Stimulated activated CD8-positive, alpha-beta memory T cell treated with anti-CD3 and anti-CD28 coated beads, Interleukin-12 subunit alpha, Interleukin-12 subunit beta, amount 100 ng/mL, for 24 hours (primary cell): ENCODE measurements around the gene COL13A1.

Source experiments
- DNase-seq: peaks from one replicate; pipeline ENCODE4 v3.0.0-alpha.2; 2020; ENCODE audit errors: extremely low read depth

COL13A1 gene

DNA sequence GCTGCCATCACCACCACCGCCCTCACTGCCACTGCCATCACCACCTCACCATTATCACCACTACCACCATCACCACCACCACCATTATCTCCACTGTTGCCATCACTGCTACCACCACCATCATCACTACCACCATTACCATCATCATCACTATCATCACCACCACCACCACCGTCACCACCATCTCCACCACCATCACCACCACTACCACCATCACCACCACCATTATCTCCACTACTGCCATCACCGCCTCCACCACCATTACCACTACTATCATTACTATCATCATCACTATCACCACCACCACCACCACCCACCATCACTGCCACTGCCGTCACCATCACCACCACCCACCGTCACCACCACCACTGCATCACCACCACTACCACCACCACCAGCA lies 9.9 kb upstream of the COL13A1 start:
- DNase-seq: no peak

DNA sequence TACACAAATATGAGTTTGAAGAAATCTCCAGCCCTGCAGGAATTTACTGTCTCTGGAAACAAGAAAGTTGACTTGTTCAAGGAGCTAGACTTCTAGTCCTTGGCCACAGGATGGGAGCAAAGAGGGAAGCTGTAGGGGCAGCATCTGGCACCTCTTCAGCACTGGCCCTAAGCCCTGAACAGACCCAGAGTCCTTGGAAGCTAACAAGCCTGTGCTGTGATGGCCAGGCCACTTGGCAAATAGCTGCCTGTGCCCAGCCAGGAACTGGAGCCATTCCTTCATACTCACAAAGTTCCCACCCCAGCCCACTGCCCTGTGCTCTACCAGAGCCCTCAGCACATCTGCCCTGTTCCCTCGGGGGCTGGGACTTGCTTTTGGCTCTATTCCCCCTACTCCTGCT lies 9.4 kb upstream of the COL13A1 start:
- DNase-seq: no peak

DNA sequence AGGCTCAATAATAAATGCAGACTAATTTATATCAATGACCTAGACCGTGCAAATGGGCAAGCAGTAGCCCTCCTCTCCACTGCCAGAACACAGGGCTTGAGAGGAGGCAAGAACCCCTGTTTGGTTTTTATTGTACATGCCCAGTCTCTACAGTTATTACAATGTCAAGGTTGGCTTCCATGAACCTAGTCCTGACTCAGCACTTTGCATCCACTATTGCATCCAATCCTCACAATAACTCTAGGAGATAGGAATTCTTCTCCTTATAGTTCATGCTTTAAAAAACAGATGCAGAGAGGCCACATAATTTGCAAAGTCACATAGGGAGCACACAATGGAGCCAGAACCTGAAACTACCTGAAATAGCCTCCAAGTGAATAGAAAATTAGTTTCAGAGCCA lies 7.0 kb upstream of the COL13A1 start:
- no peak for DNase-seq

DNA sequence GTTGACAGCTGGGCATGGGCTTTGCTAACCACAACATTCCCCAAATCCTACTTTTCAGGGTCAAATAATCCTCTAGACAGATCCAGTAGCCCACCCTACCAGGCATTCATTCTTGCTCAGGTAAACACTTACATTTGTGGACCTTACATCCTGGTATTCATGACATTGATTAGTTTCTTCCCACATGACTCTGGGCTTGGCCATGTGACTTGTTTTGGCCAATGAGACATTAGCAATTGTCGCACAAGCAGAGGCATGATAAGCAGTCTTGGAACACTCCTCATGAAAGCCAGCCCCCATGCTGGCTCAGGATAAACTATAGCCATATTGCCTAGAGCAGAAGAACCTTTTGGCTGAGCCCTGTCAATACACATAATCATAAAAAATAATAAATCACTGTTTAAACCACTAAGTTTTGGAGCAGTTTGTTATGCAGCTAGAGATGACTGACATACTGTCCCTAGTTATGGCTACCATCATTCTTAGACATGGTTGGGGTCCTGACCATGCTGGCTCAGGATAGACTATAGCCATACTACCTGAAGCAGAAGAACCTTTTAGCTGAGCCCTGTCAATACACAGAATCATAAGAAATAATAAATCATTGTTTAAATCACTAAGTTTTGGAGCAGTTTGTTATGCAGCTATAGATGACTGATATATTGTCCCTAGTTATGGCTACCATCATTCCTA lies 6.3 kb upstream of the COL13A1 start:
- DNase-seq: no peak

DNA sequence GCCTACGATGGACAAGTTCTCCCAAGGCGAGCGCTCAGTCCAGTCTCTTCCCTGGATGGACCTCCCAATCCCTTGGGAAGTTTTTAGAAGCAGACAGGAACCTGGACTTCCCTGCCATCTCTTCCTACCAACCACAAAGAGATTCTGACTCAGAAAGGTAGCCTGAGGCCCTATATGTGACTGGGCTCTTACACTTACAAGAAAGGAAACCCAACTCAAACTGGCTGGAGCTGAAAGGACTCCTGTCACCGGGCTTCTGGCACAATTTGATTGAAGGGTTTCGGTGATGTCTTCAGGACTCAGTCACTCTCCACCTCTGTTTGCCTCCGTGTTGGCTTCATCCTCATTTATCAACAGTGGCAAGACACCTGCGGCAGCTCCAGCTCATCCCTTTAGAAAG lies 3.7 kb upstream of the COL13A1 start:
- DNase-seq: no peak

DNA sequence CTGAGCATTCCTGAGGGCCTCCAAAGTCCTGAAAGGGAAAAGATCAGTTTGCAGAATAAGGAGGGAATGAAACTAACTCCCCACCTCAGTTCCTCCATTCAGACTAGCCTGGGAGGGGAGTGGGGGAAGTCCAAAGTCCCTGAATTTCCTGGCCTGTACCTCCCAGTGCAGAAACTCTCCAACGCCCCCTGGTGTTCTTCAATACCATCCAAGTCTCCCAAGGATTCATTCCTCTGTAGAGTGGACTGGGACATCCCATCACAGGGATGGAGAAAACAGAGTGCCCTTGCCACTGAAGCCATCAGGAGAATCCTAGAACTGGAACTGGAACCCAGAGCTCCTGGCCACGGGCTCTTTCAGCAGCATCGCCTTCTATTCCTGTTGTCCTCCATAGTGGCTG lies 1.6 kb upstream of the COL13A1 start:
- no peak for DNase-seq

DNA sequence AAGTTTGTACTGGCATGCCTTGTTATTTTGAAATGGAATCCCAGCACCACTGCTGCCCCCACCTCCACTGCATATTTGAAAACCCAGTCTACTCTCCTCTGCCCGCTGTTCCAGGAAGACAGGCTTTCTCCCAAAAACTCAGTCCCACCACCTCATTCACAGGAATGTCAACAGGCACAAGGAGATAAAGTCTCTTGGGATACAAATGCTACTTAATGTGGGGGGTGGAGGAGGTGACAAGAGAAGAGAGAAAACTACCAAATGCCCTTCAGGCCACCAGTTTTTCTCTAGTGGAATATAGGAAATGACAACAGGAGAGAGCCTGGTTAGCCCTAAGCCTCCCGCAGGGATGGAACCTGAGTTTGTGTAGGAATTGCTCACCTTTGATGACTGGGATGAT lies 1.0 kb upstream of the COL13A1 start:
- DNase-seq: no peak

DNA sequence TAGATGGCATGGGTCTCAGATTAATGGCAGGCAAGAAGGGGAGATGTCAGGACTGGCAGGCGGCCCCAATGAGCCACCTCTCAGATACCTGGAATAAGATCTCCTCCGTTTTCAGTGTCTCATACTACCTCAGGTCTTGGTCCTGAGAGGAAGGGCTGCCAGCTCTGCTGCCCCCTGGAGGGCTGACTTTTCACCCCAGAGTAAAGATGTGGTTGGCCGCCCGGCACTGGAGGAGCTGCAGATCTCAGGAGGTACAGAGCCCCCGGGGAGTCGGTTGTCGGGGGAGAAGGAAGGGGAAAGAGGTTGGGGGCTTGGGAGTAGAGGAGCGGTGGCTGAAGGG lies 642 bp upstream of the COL13A1 start:
- no peak for DNase-seq

DNA sequence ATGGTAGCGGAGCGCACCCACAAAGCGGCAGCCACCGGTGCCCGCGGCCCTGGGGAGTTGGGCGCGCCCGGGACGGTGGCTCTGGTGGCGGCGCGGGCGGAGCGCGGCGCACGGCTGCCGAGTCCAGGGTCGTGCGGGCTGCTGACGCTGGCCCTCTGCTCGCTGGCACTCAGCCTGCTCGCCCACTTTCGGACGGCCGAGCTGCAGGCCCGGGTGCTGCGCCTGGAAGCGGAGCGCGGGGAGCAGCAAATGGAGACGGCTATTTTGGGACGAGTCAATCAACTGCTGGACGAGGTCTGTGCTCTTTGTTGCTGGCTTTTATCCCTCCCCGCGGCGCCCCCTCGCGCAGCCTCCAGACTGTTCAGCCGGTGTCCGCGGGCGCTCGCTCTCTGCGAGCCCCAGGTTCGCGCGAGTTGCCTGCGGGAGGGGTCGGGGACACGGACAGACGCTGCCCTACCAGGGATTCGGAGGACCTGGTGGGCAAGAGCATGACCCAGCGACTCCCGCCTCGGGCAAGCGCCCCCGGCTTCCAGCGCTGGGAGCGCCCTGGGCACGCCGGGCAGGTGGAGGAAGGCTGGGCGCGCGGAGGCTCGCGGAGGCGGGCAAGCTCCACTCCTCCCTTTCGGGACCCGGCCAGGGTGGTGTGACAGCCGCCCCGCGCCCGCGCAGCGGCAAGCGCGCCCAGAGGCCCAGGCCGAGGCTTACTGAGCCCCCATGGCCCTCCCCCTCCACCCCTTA lies 887 bp downstream of the COL13A1 start:
- DNase-seq: no peak

DNA sequence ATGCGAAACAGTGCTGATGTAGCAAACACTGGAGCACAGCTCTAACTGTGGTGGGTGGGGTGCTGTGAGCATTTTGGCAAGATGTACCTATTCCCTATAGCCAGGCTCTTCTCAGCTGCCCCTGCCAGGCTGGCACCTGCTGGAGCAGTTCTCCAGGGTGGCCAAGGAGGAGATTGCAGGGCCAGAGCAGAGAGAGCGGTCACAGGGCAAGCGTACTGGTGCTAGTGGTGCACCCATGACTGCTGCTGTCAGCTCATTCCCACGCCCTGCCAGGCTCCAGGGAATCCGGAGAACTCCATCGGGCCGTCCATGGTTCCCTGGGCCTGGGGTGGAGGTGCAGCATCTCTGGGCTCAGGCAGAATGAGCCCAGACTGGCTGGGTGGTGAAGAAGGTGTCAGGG lies 2.1 kb downstream of the COL13A1 start:
- DNase-seq: no peak

DNA sequence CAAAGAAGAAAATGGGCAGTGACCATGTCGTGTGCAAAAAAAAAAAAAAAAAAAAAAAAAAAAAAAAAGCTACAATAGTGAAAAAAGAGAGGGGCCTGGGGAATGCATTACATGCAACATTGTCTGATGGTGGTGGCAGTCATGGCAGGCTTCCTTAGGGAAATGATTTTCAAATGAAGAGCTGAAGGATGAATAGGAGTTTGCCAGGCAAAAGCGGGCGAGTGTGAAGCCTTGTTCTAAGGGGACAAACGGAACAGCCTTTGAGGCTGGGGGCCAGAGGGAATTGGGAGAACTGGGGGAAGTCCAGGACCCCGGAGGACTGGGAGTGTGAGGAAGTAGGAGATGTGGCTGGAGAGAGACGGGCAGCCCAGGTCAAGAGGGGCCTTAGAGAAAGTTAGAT lies 3.1 kb downstream of the COL13A1 start:
- DNase-seq: no peak

DNA sequence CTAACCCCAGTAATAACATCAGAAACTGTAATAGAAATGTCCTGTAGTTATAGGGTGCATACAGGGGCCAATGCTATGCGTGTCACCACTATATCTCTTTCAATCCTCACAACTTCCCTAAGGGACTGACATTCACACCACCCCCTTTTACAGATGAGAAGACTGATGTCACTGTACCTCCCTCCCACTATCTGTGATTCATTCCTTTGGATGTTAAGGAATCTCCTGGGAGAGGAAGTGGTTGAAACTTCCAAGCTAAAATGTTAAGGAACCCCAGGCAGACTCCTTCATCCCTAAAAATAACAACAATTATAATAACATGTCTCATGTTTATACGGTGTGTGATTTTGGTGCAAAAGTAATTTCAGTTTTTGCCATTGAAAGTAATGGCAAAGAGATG lies 5.4 kb downstream of the COL13A1 start:
- no peak for DNase-seq

DNA sequence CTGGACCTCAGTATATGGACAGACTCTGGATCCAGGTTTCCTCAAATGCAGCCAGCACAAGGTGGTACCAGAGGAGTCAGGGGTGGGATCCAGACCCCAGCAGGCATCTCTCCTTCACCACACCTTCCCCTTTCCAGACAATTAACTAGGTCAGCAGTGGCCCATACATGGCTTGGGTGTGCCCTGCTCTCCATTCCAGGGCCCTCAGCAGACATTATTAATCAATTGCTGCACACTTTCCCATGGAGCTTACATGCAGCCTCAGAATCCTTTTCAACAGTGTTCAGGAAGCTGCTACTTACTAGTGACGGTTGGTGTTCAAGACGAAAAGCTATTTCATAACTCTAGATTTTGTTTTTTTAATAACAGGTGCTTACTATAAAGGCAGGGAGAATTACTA lies 6.0 kb downstream of the COL13A1 start:
- DNase-seq: no peak

DNA sequence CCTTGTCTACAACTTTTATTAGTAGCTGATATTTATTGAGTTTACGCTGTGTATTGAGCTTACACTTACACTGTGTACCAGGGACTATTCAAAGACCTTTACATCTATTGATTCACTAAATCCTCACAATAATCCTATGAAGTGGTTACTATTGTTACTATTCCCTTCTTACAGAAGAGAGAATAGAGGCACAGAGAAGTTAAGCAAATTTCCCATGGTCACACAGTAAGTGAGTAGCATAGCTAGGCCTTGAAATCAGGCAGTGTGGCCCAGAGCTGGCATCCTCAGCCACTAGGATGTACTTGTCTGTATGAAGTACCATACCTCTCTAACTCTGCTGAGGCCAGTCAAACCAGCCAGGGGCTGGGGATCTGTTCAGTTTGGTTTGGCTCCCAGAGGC lies 7.6 kb downstream of the COL13A1 start:
- no peak for DNase-seq

DNA sequence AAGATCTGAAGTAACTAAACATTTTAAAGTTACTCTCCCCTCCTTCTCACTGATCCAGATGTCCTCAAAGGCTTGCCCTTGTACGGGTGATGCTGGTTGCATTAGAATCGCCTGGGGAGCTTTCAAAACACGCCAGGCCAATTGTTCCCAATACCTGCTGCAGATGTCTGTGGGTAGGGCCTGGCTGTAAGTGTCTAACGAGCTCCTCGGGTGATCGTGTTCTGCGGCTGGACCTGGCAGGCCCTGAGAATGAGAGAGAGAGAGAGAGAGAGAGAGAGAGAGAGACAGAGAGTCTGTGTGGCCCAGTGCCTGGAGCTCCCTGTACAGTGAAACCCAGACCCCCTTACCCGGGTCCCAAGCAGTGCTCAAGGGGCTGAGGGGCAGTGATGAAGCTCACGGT lies 8.4 kb downstream of the COL13A1 start:
- DNase-seq: no peak

DNA sequence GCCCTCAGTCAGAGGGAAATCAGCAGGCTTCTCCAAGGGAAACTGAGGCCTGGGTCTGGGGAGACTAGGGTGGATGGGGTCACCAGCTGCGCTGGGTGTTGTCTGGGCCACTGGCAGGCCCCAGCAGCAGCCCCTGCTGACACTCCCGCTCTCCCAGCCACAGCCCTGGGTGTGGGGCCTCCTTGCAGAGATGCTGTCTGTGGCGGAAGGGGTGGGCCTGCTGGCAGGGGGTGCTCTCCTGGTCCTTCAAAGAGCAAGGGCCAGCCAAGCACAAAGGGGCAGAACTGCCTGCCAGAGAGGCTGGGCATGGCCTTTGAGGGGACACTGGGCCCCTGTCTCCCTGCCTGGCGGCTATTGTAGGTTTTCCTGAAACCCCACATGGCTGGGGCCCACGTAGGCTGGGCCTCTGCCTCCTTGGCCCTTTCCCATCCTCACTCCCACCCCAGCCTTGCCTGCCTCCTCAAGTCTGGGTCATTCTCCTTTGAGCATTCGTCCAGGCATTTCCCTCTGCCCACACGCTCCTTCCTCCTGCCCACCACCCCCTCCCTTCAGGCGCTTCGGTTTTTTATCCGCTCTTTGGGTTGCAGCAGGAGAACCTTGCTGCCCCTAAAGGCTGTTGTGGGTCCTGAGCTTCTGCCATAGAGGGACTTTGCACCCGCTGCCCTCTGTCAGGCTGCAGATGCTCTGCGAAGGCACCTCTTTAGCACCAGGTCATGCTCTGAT lies 9.1 kb downstream of the COL13A1 start:
- no peak for DNase-seq

DNA sequence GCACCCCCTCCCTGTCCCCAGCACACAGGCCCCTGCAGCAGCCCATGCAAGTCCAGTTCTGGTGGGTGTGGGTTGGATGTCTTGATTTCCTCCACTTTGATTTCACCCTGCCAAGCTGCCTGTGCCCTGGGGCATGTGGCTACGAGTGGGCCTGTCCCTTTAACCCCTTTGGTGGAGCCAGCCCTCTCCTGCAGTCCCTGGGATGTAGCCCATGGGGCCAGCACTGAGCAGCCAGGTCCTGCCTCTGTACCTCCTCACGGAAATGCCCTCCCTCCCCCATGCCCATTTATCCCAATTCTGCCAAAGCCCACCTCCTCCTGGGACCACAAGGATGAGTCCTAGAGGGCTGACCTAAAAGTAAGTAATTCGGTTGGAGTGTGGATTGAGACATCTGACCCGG lies 11.9 kb downstream of the COL13A1 start:
- no peak for DNase-seq

DNA sequence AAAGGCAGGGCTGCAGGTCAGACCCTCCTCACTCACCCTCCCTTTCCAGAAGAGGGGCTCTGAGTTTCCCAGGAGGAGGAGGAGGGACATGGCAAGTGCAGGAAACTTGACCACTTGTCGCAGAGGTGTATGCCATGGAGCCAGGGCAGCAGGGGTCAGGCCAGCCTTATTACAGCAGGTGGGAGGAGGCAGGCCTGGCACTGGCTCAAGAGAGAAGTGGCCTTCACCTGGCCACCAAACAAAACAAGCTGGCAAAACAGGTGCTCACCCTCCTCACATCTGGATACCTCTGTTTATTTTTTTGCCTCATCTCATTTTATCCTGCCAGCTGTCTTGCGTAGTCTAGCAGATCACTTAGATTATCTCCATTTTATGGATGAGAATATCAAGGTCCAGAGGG lies 12.5 kb downstream of the COL13A1 start:
- no peak for DNase-seq

DNA sequence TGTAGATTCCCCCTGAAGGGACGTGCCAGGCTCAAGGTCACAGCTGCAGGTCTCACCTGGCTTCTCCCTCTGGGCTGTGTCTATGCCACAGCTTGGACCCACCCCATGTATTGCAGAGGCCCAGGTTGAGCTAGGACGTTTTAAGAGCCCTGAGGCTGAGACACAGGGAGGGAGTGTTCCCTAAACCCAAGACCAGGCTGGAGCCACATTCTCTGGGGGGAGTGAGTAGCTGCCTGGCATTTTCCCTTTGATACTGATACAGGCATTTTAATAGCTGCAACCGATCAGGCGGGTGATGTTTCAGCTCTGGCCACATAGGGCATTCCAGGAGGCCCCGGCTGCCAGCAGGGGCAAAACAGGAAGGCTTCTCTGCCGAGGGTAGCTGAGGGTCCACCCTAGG lies 13.4 kb downstream of the COL13A1 start:
- DNase-seq: no peak

DNA sequence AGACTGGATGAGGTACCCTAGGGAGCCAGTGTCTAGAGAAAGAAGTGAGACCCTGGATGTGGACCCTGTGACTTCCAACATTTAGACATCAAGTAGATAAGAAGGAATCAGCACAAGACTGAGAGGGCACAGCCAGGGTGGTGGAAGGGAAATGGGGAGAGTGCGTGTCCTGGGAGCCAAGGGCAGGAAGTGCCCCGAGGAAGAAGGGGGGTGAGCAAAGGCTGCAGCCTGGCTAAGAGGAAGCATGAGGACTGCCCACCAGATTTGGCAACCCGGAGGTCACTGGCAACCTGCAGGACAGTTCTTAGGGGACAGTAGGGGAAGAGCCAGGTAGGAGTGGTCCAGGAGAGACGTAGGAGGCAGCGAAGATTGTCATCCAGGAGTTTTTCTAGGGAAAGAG lies 14.8 kb downstream of the COL13A1 start:
- DNase-seq: no peak

DNA sequence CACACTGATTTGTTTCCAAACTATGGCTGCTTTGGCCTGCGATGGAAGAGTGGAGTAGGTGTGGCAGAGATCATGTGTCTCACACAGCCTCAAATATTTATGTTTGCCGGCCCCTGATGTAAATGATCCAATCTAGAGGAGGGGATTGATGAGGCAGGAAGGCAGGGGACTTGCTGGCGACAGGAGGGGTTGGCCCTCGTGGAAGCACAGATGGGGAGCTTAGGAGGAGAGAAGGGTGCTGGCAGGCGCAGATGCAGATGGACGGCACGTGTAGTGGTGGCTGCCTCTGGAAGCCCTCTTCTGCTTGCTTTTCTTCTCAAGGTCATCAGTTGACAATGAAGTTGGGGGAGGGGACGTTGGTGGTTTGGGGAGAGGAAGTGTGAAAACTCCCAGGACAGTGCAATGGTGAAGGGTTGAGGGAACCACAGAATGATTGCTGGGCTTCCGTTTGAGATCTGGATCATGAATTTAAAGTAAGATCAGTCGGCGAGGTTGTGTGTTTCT lies 15.4 kb downstream of the COL13A1 start:
- no peak for DNase-seq

DNA sequence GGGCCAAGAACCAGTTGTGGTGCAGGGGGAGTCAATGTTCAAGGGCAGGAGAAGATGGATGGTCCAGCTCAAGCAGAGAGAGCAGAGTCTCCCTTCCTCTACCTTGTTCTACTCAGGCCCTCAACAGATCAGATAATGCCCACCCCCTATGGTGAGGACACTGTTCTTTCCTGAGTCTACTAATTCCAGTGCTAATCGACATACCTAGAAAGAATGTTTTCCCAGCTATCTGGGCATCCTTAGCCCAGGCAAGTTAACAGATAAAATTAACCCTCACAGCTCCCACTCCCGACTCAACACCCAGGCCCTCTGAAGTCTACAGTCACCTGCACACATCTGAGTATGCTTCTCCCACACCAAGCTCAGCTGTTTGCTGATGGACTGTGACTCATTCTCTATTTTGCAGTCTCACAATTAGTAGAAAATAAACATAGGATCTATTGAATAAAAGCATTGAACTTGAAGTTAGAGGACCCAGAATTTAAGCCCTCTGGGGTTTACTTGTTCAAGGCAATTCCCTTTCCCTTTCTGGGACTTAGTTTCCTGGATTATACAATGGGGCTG lies 17.1 kb downstream of the COL13A1 start:
- DNase-seq: no peak
